Measurements from ENCODE around the gene NIPAL3. TPM values are rescaled to one million over a fixed set of nuclear protein-coding genes. Genes with fewer than 3 reads are reported as not detected.
"Not testable (repeated sequence)": the region's sequence is repeated elsewhere in the genome, so short reads cannot be mapped to it uniquely, and the experiment has no call there.

Gene NIPAL3
- total RNA-seq, 1 donor from 2014 or later, result 2.4 TPM

GRCh38 chr1:24452922-24453485 lies 37.4 kb downstream of the NIPAL3 start:
- no peaks in the 10 kb centered on the region for H3K4me1 Mint-ChIP-seq
- no peak for TF ChIP-seq CTCF (conservative IDR thresholded peaks at IDR 0.05)
- no peaks in the 10 kb centered on the region for H3K36me3 Mint-ChIP-seq (ENCODE audit: low read depth)
- H3K4me3 Mint-ChIP-seq, result no peak overlapping the region
- no peak for DNase-seq (ENCODE audit: low read depth, low spot score)
- no peaks in the 10 kb centered on the region for H3K27me3 Mint-ChIP-seq (ENCODE audit: low read depth)
- no peaks in the 10 kb centered on the region for H3K9me3 Mint-ChIP-seq
- H3K27ac Mint-ChIP-seq (ENCODE audit: unreplicated experiment), result peak overlapping the region; percentile 13

- no peak overlapping the region for H3K4me3 Mint-ChIP-seq
- H3K27ac Mint-ChIP-seq (ENCODE audit: unreplicated experiment), result peak overlapping the region; percentile 15
- no peaks in the 10 kb centered on the region for H3K27me3 Mint-ChIP-seq (ENCODE audit: low read depth)
- no peaks in the 10 kb centered on the region for H3K36me3 Mint-ChIP-seq (ENCODE audit: low read depth)
- no peaks in the 10 kb centered on the region for H3K9me3 Mint-ChIP-seq
- no peak for DNase-seq (ENCODE audit: low read depth, low spot score)
- no peak for TF ChIP-seq CTCF (conservative IDR thresholded peaks at IDR 0.05)
- peaks cover 3% of the 10 kb centered on the region for H3K4me1 Mint-ChIP-seq
Measured at GRCh38 chr1:24454673-24455072, 39.1 kb downstream of the NIPAL3 start.

- Mint-ChIP-seq H3K27me3 (ENCODE audit: low read depth) (no peaks in the 10 kb centered on the region), H3K4me1 (peaks cover 5% of the 10 kb centered on the region), H3K4me3 (no peak overlapping the region), H3K27ac (ENCODE audit: unreplicated experiment) (no peak overlapping the region), H3K36me3 (ENCODE audit: low read depth) (no peaks in the 10 kb centered on the region), H3K9me3 (no peaks in the 10 kb centered on the region)
- DNase-seq (ENCODE audit: low read depth, low spot score), result no peak
- TF ChIP-seq CTCF (conservative IDR thresholded peaks at IDR 0.05), result no peak
Measured at GRCh38 chr1:24455272-24455671, 39.7 kb downstream of the NIPAL3 start.

- no peak for DNase-seq (ENCODE audit: low read depth, low spot score)
- Mint-ChIP-seq H3K27me3 (ENCODE audit: low read depth) (peaks cover 2% of the 10 kb centered on the region), H3K4me1 (peaks cover 5% of the 10 kb centered on the region), H3K9me3 (no peaks in the 10 kb centered on the region), H3K27ac (ENCODE audit: unreplicated experiment) (peak overlapping the region; percentile 43), H3K36me3 (ENCODE audit: low read depth) (no peaks in the 10 kb centered on the region), H3K4me3 (no peak overlapping the region)
- TF ChIP-seq CTCF (conservative IDR thresholded peaks at IDR 0.05), result no peak
Measured at GRCh38 chr1:24457866-24458265, 42.3 kb downstream of the NIPAL3 start.

DNA sequence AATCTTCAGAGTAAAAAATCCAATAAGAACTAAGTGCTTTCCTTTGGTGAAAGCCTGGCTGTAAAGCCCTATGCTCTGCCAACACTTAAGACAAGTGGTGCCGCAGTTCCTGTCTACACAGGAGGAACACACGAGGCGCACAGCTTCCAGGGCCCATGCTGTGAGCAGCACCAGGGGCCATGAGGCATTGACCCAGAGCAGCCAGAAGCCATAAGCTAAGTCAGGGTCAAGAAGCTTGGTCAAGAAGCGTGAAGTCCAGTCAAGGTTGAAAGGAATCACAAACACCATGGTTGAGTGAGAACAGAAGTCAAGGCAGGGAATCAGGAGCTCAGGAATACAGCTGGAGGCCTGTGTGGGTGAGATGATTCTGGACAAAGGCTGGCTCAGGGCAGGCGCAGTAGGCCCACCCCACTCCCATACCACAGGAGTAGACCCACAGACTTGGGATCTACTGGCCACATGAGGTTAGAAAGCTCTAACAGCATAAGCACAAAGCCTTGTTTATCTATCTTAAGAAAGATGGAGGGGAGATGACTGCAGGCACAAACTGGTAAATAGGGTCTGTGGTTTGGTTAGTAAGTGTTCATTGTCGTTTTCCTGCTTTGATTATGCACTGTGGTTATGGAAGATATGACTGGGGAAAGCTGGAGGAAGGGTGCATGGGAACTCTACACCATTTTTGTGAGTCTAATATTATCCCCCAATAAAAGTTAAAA lies 44.1 kb downstream of the NIPAL3 start:
- H3K4me1 Mint-ChIP-seq, result peaks cover 14% of the 10 kb centered on the region
- DNase-seq (ENCODE audit: low read depth, low spot score), result no peak
- no peak for TF ChIP-seq CTCF (conservative IDR thresholded peaks at IDR 0.05)
- peaks cover 14% of the 10 kb centered on the region for H3K27me3 Mint-ChIP-seq (ENCODE audit: low read depth)
- H3K4me3 Mint-ChIP-seq, result no peak overlapping the region
- no peaks in the 10 kb centered on the region for H3K36me3 Mint-ChIP-seq (ENCODE audit: low read depth)
- H3K27ac Mint-ChIP-seq (ENCODE audit: unreplicated experiment), result no peak overlapping the region
- H3K9me3 Mint-ChIP-seq, result no peaks in the 10 kb centered on the region

- not testable (repeated sequence) for H3K4me3 Mint-ChIP-seq; DNase-seq (ENCODE audit: low read depth, low spot score); H3K27ac Mint-ChIP-seq (ENCODE audit: unreplicated experiment); H3K9me3 Mint-ChIP-seq; H3K36me3 Mint-ChIP-seq (ENCODE audit: low read depth)
- Mint-ChIP-seq H3K27me3 (ENCODE audit: low read depth) (peaks cover 19% of the 10 kb centered on the region), H3K4me1 (peaks cover 14% of the 10 kb centered on the region)
Measured at GRCh38 chr1:24462128-24462527, 46.5 kb downstream of the NIPAL3 start.
